HepG2 (cell line): ENCODE measurements around the gene LRRTM2. TPM values are rescaled to one million over a fixed set of nuclear protein-coding genes. Genes with fewer than 3 reads are reported as not detected.

Source experiments
- ATAC-seq: fragments of 200-7000 bp; cut with Tn5 transposase; 3 replicates; pipeline ENCODE4 v1.9.1; 2020; ENCODE audit warnings: mild to moderate bottlenecking, moderate library complexity
- BruUV-seq: library from RNA; stranded (reverse); fragments of 400-500 nt; replicated peaks from 2 replicates; lab custom pipeline; 2021; lab: Mats Ljungman, UMichigan
- CTCF ChIA-PET: fragments of 300-600 bp; formaldehyde crosslinking; extraction: SDS; loops from one replicate; lab custom pipeline; 2021; ENCODE audit warnings: low total read pairs, inconsistent platforms, low intra/inter-chr PET ratio; lab: Yijun Ruan, JAX
- POLR2A ChIA-PET: fragments of 350-600 bp; sonication (Branson Sonifier 250); formaldehyde crosslinking; loops from one replicate; lab custom pipeline; 2020; ENCODE audit warnings: antibody characterized with exemption, inconsistent platforms; lab: Yijun Ruan, JAX
- DNase-seq: peaks from one replicate; pipeline ENCODE4 v3.0.0-alpha.2; 2015; ENCODE audit warnings: low spot score
- FAIRE-seq: peaks from 3 replicates; lab custom pipeline; 2011; peaks lifted over from hg19 to GRCh38; lab: Jason Lieb, UNC
- H2AFZ ChIP-seq: one replicate; pipeline ENCODE4 v1.6.1; 2011; ENCODE audit warnings: low read length, inconsistent platforms
- H3K27ac ChIP-seq: fragments of 300-600 bp; 3 replicates; pipeline ENCODE4 v1.8.0; 2011; ENCODE audit warnings: mixed run types, mild to moderate bottlenecking, mixed read lengths, low read length, inconsistent platforms; ENCODE audit not compliant: insufficient read depth; ENCODE audit errors: extremely low read length
- H3K27me3 ChIP-seq, 2 experiments: fragments of 200-600 bp in 1 of 2; 2 replicates in 1 of 2; 3 replicates in 1 of 2; pipeline versions ENCODE4 v1.6.0 to v1.8.0; 2011; ENCODE audit warnings: low read length in 2 of 2, mild to moderate bottlenecking in 2 of 2, moderate library complexity in 2 of 2, inconsistent platforms in 1 of 2; ENCODE audit not compliant: insufficient read depth in 2 of 2, control insufficient read depth in 1 of 2
- H3K36me3 ChIP-seq, 2 experiments: fragments of 200-600 bp in 1 of 2; replicated peaks in 1 of 2; 2 replicates in 1 of 2; 3 replicates in 1 of 2; pipeline versions ENCODE4 v1.5.1 to v1.8.0; 2011; ENCODE audit warnings: low read length in 2 of 2, inconsistent platforms in 1 of 2; ENCODE audit not compliant: insufficient read depth in 2 of 2, control insufficient read depth in 1 of 2
- H3K4me1 ChIP-seq: 2 replicates; pipeline ENCODE4 v1.5.1; 2012; ENCODE audit warnings: low read length, inconsistent platforms; ENCODE audit not compliant: insufficient read depth
- H3K4me2 ChIP-seq: 2 replicates; pipeline ENCODE4 v1.6.0; 2011; ENCODE audit warnings: low read depth, low read length, inconsistent platforms
- H3K4me3 ChIP-seq, 3 experiments: fragments of 200-600 bp in 1 of 3; sonication (generic), shearing (Covaris generic) in 1 of 3; replicated peaks in 1 of 3; 2 replicates each; pipeline ENCODE4 v1.5.1; 2011 to 2016; ENCODE audit warnings: low read length in 3 of 3, inconsistent platforms in 2 of 3, low read depth in 2 of 3, mild to moderate bottlenecking in 2 of 3, control low read depth in 1 of 3, mixed read lengths in 1 of 3; ENCODE audit not compliant: insufficient read depth in 1 of 3
- H3K79me2 ChIP-seq: one replicate; pipeline ENCODE4 v1.6.1; 2011; ENCODE audit warnings: low read length, inconsistent platforms; ENCODE audit not compliant: insufficient read depth
- H3K9ac ChIP-seq: 2 replicates; pipeline ENCODE4 v1.6.0; 2011; ENCODE audit warnings: mild to moderate bottlenecking, low read depth, low read length, inconsistent platforms; ENCODE audit not compliant: insufficient read depth
- H3K9me3 ChIP-seq: 2 replicates; pipeline ENCODE4 v1.5.1; 2012; ENCODE audit warnings: mild to moderate bottlenecking, low read length
- H4K20me1 ChIP-seq: 2 replicates; pipeline ENCODE4 v1.6.0; 2011; ENCODE audit warnings: inconsistent platforms, mild to moderate bottlenecking, low read length, moderate library complexity; ENCODE audit not compliant: insufficient read depth
- BORCS8-MEF2B ChIP-seq: sonication (generic); formaldehyde crosslinking; IDR thresholded peaks from 2 replicates; pipeline ENCODE4 v1.8.0; 2022; ENCODE audit warnings: mild to moderate bottlenecking, missing genetic modification reagents
- E2F2 ChIP-seq: sonication (generic); formaldehyde crosslinking; IDR thresholded peaks from 2 replicates; pipeline ENCODE4 v1.4.0; 2020; ENCODE audit warnings: missing genetic modification reagents, borderline replicate concordance
- HMGXB4 ChIP-seq, 2 experiments: sonication (generic) in 1 of 2; formaldehyde crosslinking in 1 of 2; IDR thresholded peaks; 2 replicates each; pipeline versions ENCODE4 v1.4.0 to v1.6.1; 2018 to 2020; ENCODE audit warnings: missing genetic modification reagents in 2 of 2, borderline replicate concordance in 1 of 2, low read depth in 1 of 2, mild to moderate bottlenecking in 1 of 2, missing biosample characterization in 1 of 2
- RBM22 ChIP-seq: fragments of 200-400 bp; formaldehyde crosslinking; optimal IDR thresholded peaks from 2 replicates; pipeline ENCODE3; 2017; ENCODE audit warnings: mild to moderate bottlenecking, low read length, moderate library complexity
- SOX13 ChIP-seq, 3 experiments: fragments of 450-650 bp in 1 of 3; sonication (generic) in 1 of 3; formaldehyde crosslinking in 1 of 3; IDR thresholded peaks in 2 of 3; conservative IDR thresholded peaks in 1 of 3; 2 replicates each; pipeline versions ENCODE4 v1.5.0 to v1.6.1; 2016 to 2020; ENCODE audit warnings: antibody characterized with exemption in 1 of 3, mild to moderate bottlenecking in 1 of 3, missing compliant biosample characterization in 1 of 3, missing genetic modification reagents in 1 of 3, moderate library complexity in 1 of 3
- SRSF9 ChIP-seq: fragments of 200-400 bp; formaldehyde crosslinking; IDR thresholded peaks from 2 replicates; pipeline ENCODE4 v1.6.1; 2018; ENCODE audit warnings: borderline replicate concordance, mild to moderate bottlenecking, low read depth, low read length; ENCODE audit not compliant: insufficient read depth, poor library complexity, severe bottlenecking
- ZFP36L2 ChIP-seq: sonication (generic); formaldehyde crosslinking; IDR thresholded peaks from 2 replicates; pipeline ENCODE4 v1.4.0; 2020; ENCODE audit warnings: missing genetic modification reagents
- ZNF414 ChIP-seq: sonication (generic); formaldehyde crosslinking; IDR thresholded peaks from 2 replicates; pipeline ENCODE4 v1.5.0; 2020; ENCODE audit warnings: missing genetic modification reagents
- ZNF430 ChIP-seq: sonication (generic); formaldehyde crosslinking; IDR thresholded peaks from 2 replicates; pipeline ENCODE4 v1.9.0; 2021; ENCODE audit warnings: mild to moderate bottlenecking, missing genetic modification reagents
- ZNF615 ChIP-seq: sonication (generic); formaldehyde crosslinking; IDR thresholded peaks from 2 replicates; pipeline ENCODE4 v1.5.0; 2020; ENCODE audit warnings: mild to moderate bottlenecking, missing genetic modification reagents, borderline replicate concordance
- ZNF770 ChIP-seq: sonication (generic); formaldehyde crosslinking; IDR thresholded peaks from 2 replicates; pipeline ENCODE4 v1.5.0; 2020; ENCODE audit warnings: mild to moderate bottlenecking, missing genetic modification reagents
- ZNF777 ChIP-seq: sonication (generic); formaldehyde crosslinking; IDR thresholded peaks from 2 replicates; pipeline ENCODE4 v1.4.0; 2020; ENCODE audit warnings: missing genetic modification reagents
- ZSCAN12 ChIP-seq: sonication (generic); formaldehyde crosslinking; IDR thresholded peaks from 2 replicates; pipeline ENCODE4 v1.9.0; 2021; ENCODE audit warnings: mild to moderate bottlenecking, missing genetic modification reagents
- WGBS: methylation state at CpG from one replicate; pipeline ENCODE4 v1.1.6; 2017; ENCODE audit warnings: low lambda C conversion rate; 5-methylcytosine and 5-hydroxymethylcytosine counted together
- in situ Hi-C: cut with HindIII; loops from 2 replicates; pipeline ENCODE4 v1.10.0; 2017; ENCODE audit warnings: low pct_unique_long_range_greater_than_20kb; ENCODE audit not compliant: extremely low pct_ligation_motif_present
- intact Hi-C: fragments of 100-400 bp; cut with micrococcal nuclease; formaldehyde crosslinking; loops from one replicate; pipeline ENCODE4 v1.10.0; 2022; ENCODE audit not compliant: unreplicated experiment
- polyA plus RNA-seq, 8 experiments: library from polyadenylated mRNA; depleted of rRNA in 3 of 8; stranded (reverse) in 7 of 8; unstranded in 1 of 8; fragments of >200 nt; fragmentation: Illumina TruSeq in 4 of 8; extraction: Trizol in 4 of 8; gene quantifications; 2 replicates each; pipeline versions ENCODE4 v1.2.1 to v1.2.3, GENCODE V29; 2011 to 2016; ENCODE audit warnings: low read depth in 4 of 8, missing spikeins in 1 of 8, mixed read lengths in 1 of 8; ENCODE audit not compliant: insufficient read depth in 1 of 8
- total RNA-seq, 5 experiments: library from RNA; depleted of rRNA; stranded (reverse); fragments of >200 nt; fragmentation: Illumina TruSeq; extraction: Trizol; gene quantifications; 2 replicates each; pipeline ENCODE4 v1.2.3, GENCODE V29; 2016; ENCODE audit warnings: low read depth in 1 of 5

Gene LRRTM2
- total and polyA plus RNA-seq, 2 of the 13 experiments (the other 11 are each of a cell fraction or from before 2014, with no cell fraction given), result not detected

- Histone ChIP-seq H3K4me3 (no peak overlapping the region), H3K27ac (no peak overlapping the region), H4K20me1 (peaks cover 13% of the 10 kb centered on the region; the same call in 1 of the 2 replicates), H2AFZ (no peak overlapping the region), H3K79me2 (peaks cover 10% of the 10 kb centered on the region), H3K27me3 (no peaks in the 10 kb centered on the region), H3K9me3 (no peaks in the 10 kb centered on the region), H3K9ac (no peak overlapping the region), H3K4me2 (no peak overlapping the region), H3K36me3 (peaks cover 0 to 12% of the 10 kb centered on the region in 2 experiments; a peak in 1 of 5 replicates), H3K4me1 (no peaks in the 10 kb centered on the region)
- FAIRE-seq (no peak), ATAC-seq (no peak), DNase-seq (no peak)
- in situ Hi-C loops, result no loop called here
- intact Hi-C loops, result no loop called here
- no TSS peak for BruUV-seq
- CTCF ChIA-PET, result no interaction called here
- WGBS, result 87% methylated on average over 9 of the region's 9 CpGs
- POLR2A ChIA-PET, result no interaction called here
- TF ChIP-seq RBM22, result no peak
- no peak for TF ChIP-seq SOX13 (IDR thresholded peaks at IDR 0.05)
- TF ChIP-seq SOX13 (CRISPR knock-in tag; conservative IDR thresholded peaks at IDR 0.05 in 1 of 2, IDR thresholded peaks at IDR 0.05 in 1 of 2), result no peak
- TF ChIP-seq ZNF777 (CRISPR knock-in tag), result no peak
- TF ChIP-seq ZNF770, result no peak
- no peak for TF ChIP-seq ZSCAN12 (CRISPR knock-in tag)
- no peak for TF ChIP-seq BORCS8-MEF2B
- no peak for TF ChIP-seq SRSF9
- no peak for TF ChIP-seq HMGXB4 (CRISPR knock-in tag; IDR thresholded peaks at IDR 0.05; ENCODE audit: borderline replicate concordance in 1 of 2, low read depth in 1 of 2)
- TF ChIP-seq ZNF414 (CRISPR knock-in tag), result no peak
- TF ChIP-seq ZNF615 (CRISPR knock-in tag), result no peak
- TF ChIP-seq E2F2 (CRISPR knock-in tag), result no peak
- no peak for TF ChIP-seq ZNF430 (CRISPR knock-in tag)
- no peak for TF ChIP-seq ZFP36L2
These were observed 22.0 kb downstream of the LRRTM2 start for GRCh38 chr5:138853132-138853531.
